ENCODE results near the gene RBM4.

DNA sequence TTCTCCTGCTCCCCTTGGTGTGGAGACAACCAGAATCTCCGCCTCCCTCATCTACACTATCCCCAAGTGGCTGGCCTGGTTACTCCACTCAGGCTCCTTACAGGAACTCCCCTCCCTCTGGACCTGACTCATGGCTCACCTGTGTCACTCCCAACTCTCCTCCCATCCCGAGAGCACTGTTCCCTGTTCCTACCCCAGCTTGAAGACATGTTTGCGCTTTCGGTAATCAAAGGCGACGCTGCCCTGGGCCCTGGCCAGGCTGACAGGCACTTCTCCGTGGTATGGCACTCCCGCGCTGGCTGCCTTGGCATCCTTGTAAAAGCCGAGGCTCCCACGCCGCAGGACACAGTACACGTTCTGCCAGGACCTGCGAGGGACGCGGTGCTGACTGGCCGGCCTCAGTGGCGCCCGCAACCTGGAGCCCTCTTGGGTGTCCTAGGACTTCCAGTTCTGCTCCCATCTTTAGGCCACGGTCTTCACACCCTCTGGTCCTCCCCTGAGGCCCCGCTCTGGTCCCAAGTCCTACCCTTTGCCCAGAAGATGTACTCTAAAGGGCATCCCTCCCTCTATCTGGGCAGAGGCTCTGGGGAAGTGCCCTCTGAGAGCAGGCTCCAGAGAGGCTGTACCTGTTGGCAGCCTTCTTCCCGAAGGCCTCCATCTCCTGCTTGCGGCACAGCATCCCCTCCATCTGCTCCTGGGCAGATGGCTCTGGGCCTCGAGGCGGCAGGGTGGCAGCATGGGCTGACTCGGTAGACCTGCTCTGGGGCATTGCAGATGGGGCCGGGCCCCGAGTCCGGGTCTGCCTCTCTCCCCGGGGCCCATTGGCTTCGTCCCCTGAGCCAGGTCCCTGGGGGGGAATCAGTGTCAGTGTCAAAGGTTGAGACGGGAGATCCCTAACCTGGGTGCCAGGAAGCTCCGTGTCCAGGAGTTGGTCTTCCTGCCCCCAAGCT is 48.6 kb downstream of the RBM4 start:
- TF ChIP-seq, protein P1, sequence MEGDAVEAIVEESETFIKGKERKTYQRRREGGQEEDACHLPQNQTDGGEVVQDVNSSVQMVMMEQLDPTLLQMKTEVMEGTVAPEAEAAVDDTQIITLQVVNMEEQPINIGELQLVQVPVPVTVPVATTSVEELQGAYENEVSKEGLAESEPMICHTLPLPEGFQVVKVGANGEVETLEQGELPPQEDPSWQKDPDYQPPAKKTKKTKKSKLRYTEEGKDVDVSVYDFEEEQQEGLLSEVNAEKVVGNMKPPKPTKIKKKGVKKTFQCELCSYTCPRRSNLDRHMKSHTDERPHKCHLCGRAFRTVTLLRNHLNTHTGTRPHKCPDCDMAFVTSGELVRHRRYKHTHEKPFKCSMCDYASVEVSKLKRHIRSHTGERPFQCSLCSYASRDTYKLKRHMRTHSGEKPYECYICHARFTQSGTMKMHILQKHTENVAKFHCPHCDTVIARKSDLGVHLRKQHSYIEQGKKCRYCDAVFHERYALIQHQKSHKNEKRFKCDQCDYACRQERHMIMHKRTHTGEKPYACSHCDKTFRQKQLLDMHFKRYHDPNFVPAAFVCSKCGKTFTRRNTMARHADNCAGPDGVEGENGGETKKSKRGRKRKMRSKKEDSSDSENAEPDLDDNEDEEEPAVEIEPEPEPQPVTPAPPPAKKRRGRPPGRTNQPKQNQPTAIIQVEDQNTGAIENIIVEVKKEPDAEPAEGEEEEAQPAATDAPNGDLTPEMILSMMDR (IDR thresholded peaks at IDR 0.05): no peak
- TF ChIP-seq POLR2A (IDR thresholded peaks at IDR 0.05; ENCODE audit: low read length) (no peak), JUNB (IDR thresholded peaks at IDR 0.05) (no peak), PHF8 (IDR thresholded peaks at IDR 0.05; ENCODE audit: borderline replicate concordance, low read depth) (no peak), EP300 (IDR thresholded peaks at IDR 0.05) (no peak), TFCP2L1 (CRISPR knock-in tag; IDR thresholded peaks at IDR 0.05) (no peak), MAFK (IDR thresholded peaks at IDR 0.05; ENCODE audit: partially characterized antibody) (no peak), NFE2L2 (conservative IDR thresholded peaks at IDR 0.05; ENCODE audit: low read length) (no peak), SREBF2 (IDR thresholded peaks at IDR 0.05) (no peak), CHD2 (IDR thresholded peaks at IDR 0.05; ENCODE audit: low read length, partially characterized antibody) (no peak), SMC3 (IDR thresholded peaks at IDR 0.05) (no peak), CEBPB (IDR thresholded peaks at IDR 0.05) (no peak)
- TF ChIP-seq, protein P2, sequence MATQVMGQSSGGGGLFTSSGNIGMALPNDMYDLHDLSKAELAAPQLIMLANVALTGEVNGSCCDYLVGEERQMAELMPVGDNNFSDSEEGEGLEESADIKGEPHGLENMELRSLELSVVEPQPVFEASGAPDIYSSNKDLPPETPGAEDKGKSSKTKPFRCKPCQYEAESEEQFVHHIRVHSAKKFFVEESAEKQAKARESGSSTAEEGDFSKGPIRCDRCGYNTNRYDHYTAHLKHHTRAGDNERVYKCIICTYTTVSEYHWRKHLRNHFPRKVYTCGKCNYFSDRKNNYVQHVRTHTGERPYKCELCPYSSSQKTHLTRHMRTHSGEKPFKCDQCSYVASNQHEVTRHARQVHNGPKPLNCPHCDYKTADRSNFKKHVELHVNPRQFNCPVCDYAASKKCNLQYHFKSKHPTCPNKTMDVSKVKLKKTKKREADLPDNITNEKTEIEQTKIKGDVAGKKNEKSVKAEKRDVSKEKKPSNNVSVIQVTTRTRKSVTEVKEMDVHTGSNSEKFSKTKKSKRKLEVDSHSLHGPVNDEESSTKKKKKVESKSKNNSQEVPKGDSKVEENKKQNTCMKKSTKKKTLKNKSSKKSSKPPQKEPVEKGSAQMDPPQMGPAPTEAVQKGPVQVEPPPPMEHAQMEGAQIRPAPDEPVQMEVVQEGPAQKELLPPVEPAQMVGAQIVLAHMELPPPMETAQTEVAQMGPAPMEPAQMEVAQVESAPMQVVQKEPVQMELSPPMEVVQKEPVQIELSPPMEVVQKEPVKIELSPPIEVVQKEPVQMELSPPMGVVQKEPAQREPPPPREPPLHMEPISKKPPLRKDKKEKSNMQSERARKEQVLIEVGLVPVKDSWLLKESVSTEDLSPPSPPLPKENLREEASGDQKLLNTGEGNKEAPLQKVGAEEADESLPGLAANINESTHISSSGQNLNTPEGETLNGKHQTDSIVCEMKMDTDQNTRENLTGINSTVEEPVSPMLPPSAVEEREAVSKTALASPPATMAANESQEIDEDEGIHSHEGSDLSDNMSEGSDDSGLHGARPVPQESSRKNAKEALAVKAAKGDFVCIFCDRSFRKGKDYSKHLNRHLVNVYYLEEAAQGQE (IDR thresholded peaks at IDR 0.05): no peak
